Amniotic stem cell (primary cell): ENCODE results near the gene ROR2.
"Not testable (repeated sequence)": the region's sequence is repeated elsewhere in the genome, so short reads cannot be mapped to it uniquely, and the experiment has no call there.

ENCODE experiments used
- DNase-seq: peaks from one replicate; lab custom pipeline; 2025; lab: John Stamatoyannopoulos, UW

Gene ROR2

GRCh38 chr9:91634832-91635231 lies 315.2 kb downstream of the ROR2 start:
- not testable (repeated sequence) for DNase-seq

DNA sequence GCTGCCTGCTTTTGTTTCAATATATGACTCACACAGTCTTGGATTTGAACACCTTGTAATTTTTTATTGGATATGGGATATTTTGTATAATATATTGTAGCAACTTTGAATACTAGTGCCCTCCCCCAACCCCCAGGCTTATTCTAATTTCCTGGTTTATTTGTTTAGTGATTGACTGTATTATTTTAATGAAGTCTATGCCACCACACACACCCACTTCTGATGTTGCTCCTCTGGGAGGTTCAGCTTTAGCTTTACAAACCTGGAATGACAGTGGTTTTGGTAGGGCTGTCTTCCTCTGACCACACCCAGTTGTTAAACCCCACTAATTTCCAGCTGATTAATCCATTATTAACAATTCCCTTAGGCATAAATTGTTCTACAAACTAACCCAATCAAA lies 320.3 kb downstream of the ROR2 start:
- DNase-seq: no peak

GRCh38 chr9:91628892-91629291 lies 321.1 kb downstream of the ROR2 start:
- no peak for DNase-seq

- no peak for DNase-seq
Observed at GRCh38 chr9:91625331-91625730, 324.7 kb downstream of the ROR2 start.

DNA sequence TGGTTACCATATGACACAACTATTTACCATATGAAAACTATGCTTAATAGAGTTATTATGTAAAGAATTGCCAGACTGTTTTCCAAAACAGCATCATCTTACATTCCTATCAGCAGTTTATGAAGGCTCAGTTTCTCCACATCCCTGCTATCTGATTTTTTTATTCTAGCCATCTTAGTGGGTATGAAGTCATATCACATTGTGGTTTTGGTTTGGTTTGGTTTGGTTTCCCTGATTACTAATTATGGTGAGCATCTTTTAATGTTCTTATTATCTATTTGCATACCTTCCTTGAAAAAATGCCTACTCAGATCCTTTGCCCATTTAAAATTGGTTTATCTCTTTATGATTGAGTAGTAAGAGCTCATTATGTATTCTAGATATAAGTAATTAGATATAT lies 327.0 kb downstream of the ROR2 start:
- no peak for DNase-seq

- DNase-seq: not testable (repeated sequence)
Observed at GRCh38 chr9:91622121-91622520, 327.9 kb downstream of the ROR2 start.

GRCh38 chr9:91614044-91614443 lies 336.0 kb downstream of the ROR2 start:
- not testable (repeated sequence) for DNase-seq

GRCh38 chr9:91611582-91611981 lies 338.4 kb downstream of the ROR2 start:
- no peak for DNase-seq

GRCh38 chr9:91606255-91606995 lies 343.6 kb downstream of the ROR2 start:
- DNase-seq: no peak

GRCh38 chr9:91604451-91605179 lies 345.4 kb downstream of the ROR2 start:
- no peak for DNase-seq

GRCh38 chr9:91603932-91604331 lies 346.1 kb downstream of the ROR2 start:
- DNase-seq: no peak

DNA sequence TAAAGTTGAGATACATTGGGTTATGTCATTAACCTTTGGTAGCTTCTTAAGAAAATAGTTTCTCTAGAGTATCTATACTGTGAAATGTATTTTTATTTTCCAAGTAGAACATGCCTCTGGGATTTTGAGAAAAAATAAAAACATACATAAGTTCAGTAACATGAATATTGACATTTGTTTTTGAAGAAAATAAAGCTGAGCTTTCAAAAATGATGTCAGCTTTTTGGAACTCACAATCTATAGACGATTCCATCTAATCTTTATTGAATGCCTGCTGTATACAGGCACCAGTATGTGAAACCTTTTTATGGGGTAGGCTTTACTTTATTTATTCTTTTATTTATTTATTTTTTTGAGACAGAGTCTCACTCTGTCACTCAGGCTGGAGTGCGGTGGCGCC lies 350.5 kb downstream of the ROR2 start:
- DNase-seq: no peak

GRCh38 chr9:91591627-91592026 lies 358.4 kb downstream of the ROR2 start:
- no peak for DNase-seq

DNA sequence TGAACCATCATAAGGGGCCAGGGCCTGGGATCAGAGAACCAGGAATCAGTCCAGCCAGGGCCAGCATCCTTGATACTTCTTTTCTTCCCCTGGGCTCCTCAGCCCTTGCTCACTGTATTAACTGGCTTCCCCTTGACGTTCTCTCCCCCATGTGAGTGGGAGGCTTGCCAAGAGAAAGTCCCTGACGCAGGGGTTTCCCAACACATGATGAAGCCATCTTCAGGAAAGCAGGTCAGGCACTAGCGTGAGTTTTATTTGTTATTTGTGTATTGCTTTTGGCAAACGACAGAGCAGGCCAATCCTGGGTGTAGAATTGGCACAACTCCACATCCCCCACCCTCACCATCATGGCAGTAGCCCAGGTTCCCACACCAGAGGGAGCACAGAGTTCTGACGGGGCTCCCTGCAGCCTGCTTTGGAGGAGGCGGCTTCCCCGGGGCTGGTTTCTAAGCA lies 360.9 kb downstream of the ROR2 start:
- no peak for DNase-seq

- no peak for DNase-seq
Observed at GRCh38 chr9:91586282-91586681, 363.7 kb downstream of the ROR2 start.

DNA sequence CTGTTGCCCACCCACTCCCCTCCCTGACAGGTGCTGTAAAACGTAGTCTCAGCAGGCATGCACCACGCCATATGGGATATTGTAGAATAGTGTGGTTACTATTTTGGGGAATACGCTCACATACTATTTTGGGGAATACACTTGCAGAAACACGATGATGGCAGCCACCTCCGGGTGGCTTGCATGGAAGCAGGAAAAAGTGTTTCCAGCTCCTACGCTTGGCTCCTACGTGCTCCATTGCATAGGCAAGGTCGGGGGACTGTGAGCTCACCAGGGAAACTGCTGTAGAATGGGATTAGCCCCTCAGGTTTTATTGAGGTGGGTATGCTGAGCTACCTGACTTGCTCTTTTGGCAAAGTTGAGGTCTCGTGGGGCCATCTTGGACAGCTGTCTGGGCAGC lies 366.1 kb downstream of the ROR2 start:
- no peak for DNase-seq

GRCh38 chr9:91583161-91583875 lies 366.7 kb downstream of the ROR2 start:
- no peak for DNase-seq

- DNase-seq: no peak
Observed at GRCh38 chr9:91582181-91582580, 367.8 kb downstream of the ROR2 start.

- no peak for DNase-seq
Observed at GRCh38 chr9:91580136-91580535, 369.9 kb downstream of the ROR2 start.

GRCh38 chr9:91578911-91579310 lies 371.1 kb downstream of the ROR2 start:
- no peak for DNase-seq

GRCh38 chr9:91577633-91578061 lies 372.4 kb downstream of the ROR2 start:
- DNase-seq: no peak

DNA sequence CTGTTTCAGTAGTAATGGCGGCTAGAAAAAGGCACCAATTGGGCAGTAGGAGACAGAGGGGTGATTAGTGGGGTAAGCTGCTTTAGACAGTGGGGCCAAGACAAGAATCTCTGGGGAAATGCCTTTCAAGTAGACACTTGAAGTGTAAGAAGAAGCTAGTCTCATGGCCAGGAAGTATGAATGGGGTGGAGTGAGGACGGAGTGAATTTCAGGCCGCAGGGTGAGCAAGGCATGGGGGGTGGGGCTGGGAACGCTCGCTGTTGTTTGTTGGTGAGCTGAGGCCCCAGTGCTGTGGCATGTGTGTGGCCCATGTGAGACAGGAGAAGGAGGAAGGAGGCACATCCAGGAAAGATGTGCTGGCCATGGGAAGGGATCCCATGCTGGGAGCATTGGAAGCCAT lies 377.2 kb downstream of the ROR2 start:
- no peak for DNase-seq

GRCh38 chr9:91572044-91572443 lies 378.0 kb downstream of the ROR2 start:
- DNase-seq: no peak
